ENCODE results near the gene JAKMIP1.

Gene JAKMIP1

DNA sequence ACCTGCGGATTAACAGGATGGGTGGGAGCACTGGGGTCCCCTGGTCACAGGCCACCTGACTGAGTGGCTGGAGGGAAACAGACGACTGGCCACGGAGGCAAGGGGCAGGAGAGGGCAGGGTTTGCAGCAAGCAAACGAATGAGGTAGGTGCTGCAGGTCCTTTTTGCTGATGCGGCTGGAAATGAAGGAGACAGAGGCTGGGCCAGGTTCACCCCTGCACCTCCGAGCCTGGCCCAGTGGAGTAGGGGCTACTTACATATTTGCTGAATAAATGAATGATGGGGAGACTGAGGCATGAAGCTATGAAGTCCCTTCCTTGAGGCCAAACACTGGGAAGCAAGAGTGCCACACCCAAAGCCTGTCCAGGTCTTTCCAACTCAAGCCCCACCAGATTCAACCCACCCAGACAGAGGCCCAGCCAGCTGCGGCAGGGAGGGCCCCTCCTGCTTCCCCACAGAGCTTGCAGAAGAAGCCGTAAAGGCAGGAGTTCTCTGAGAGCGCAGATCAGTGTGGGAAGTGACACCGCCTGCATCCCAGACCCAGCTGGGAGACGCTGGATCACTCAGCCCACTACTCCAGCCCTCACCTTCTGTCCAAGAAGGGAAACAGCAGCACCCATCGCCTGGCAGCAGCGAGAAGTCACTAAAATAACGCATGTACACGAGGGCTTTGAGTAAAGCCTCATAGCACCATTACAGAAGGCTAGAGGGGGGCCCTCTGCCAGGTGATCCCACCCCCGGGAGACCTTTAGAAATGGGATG, 146.0 kb downstream of the JAKMIP1 start:
- Histone ChIP-seq H3K4me2 (ENCODE audit: low read length) (no peak overlapping the region), H3K9ac (no peak overlapping the region), H3K27ac (no peak overlapping the region), H3K79me2 (no peaks in the 10 kb centered on the region), H3K9me3 (ENCODE audit: control insufficient read depth, low read length) (no peaks in the 10 kb centered on the region), H2AFZ (no peak overlapping the region), H3K4me3 (ENCODE audit: low read depth, low read length) (no peak overlapping the region), H3K4me1 (no peaks in the 10 kb centered on the region), H3K36me3 (ENCODE audit: control insufficient read depth, insufficient read depth, low read length) (no peaks in the 10 kb centered on the region), H3K27me3 (ENCODE audit: control insufficient read depth, insufficient read depth, low read length) (no peaks in the 10 kb centered on the region)
- TF ChIP-seq CTCF (IDR thresholded peaks at IDR 0.05), result no peak

DNA sequence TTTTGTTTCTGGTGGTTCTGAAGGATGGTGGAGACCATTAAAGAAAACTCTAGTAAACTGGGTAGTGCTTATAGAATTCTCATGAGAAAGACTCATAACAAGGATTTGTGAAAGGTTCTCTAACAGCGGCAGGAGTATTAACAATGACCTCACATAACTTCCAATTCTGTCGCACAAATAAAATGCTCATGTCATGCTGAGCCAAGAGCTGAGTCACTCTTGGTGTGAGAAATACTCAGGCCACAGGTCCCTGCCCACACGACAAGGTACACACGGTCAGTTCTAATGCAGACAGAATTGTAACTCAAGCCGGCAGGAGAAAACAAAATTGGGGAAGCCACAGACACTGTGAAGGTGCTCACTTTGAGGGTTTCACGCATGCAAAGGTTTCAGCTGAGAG, 147.7 kb downstream of the JAKMIP1 start:
- H3K4me1 ChIP-seq, result no peaks in the 10 kb centered on the region
- no peak overlapping the region for H2AFZ ChIP-seq
- H3K9ac ChIP-seq, result no peak overlapping the region
- H3K4me2 ChIP-seq (ENCODE audit: low read length), result no peak overlapping the region
- no peaks in the 10 kb centered on the region for H3K36me3 ChIP-seq (ENCODE audit: control insufficient read depth, insufficient read depth, low read length)
- no peaks in the 10 kb centered on the region for H3K27me3 ChIP-seq (ENCODE audit: control insufficient read depth, insufficient read depth, low read length)
- no peaks in the 10 kb centered on the region for H3K9me3 ChIP-seq (ENCODE audit: control insufficient read depth, low read length)
- no peak overlapping the region for H3K4me3 ChIP-seq (ENCODE audit: low read depth, low read length)
- no peaks in the 10 kb centered on the region for H3K79me2 ChIP-seq
- H3K27ac ChIP-seq, result no peak overlapping the region
- TF ChIP-seq CTCF (IDR thresholded peaks at IDR 0.05), result no peak

GRCh38 chr4:6050551-6050950, 149.8 kb downstream of the JAKMIP1 start:
- Histone ChIP-seq H3K4me1 (no peaks in the 10 kb centered on the region), H3K9ac (no peak overlapping the region), H3K36me3 (ENCODE audit: control insufficient read depth, insufficient read depth, low read length) (no peaks in the 10 kb centered on the region), H3K9me3 (ENCODE audit: control insufficient read depth, low read length) (no peaks in the 10 kb centered on the region), H2AFZ (no peak overlapping the region), H3K27me3 (ENCODE audit: control insufficient read depth, insufficient read depth, low read length) (no peaks in the 10 kb centered on the region), H3K4me3 (ENCODE audit: low read depth, low read length) (no peak overlapping the region), H3K4me2 (ENCODE audit: low read length) (no peak overlapping the region), H3K27ac (no peak overlapping the region), H3K79me2 (no peaks in the 10 kb centered on the region)
- TF ChIP-seq CTCF (IDR thresholded peaks at IDR 0.05), result no peak

DNA sequence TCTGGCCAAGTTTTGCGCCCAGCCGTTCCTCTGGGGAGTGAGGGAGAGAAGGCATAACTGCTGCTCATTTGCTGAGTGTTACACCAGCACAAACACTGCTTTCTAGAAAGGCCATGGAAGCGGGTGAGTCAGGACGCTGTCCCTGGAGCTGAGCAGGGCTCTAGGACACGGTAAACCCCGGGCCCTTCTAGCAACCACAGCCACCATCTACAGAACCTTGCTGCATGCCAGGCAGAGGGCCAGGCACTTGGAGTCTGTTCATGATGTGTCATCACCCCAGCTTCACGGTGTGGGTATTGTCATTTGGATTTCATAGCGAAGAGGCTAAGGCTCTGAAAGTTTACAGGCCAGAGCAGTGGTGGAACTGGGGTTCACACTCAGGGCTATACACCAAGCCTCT, 150.4 kb downstream of the JAKMIP1 start:
- Histone ChIP-seq H3K9ac (no peak overlapping the region), H3K4me1 (no peaks in the 10 kb centered on the region), H3K27ac (no peak overlapping the region), H3K79me2 (no peaks in the 10 kb centered on the region), H3K4me3 (ENCODE audit: low read depth, low read length) (no peak overlapping the region), H3K9me3 (ENCODE audit: control insufficient read depth, low read length) (no peaks in the 10 kb centered on the region), H3K4me2 (ENCODE audit: low read length) (no peak overlapping the region), H2AFZ (no peak overlapping the region), H3K27me3 (ENCODE audit: control insufficient read depth, insufficient read depth, low read length) (peaks cover 1% of the 10 kb centered on the region), H3K36me3 (ENCODE audit: control insufficient read depth, insufficient read depth, low read length) (no peaks in the 10 kb centered on the region)
- no peak for TF ChIP-seq CTCF (IDR thresholded peaks at IDR 0.05)

- H2AFZ ChIP-seq, result no peak overlapping the region
- H3K27me3 ChIP-seq (ENCODE audit: control insufficient read depth, insufficient read depth, low read length), result peaks cover 2% of the 10 kb centered on the region
- H3K9me3 ChIP-seq (ENCODE audit: control insufficient read depth, low read length), result no peaks in the 10 kb centered on the region
- no peaks in the 10 kb centered on the region for H3K4me1 ChIP-seq
- no peak overlapping the region for H3K27ac ChIP-seq
- H3K36me3 ChIP-seq (ENCODE audit: control insufficient read depth, insufficient read depth, low read length), result no peaks in the 10 kb centered on the region
- H3K9ac ChIP-seq, result no peak overlapping the region
- TF ChIP-seq CTCF (IDR thresholded peaks at IDR 0.05), result no peak
- H3K4me2 ChIP-seq (ENCODE audit: low read length), result no peak overlapping the region
- no peak overlapping the region for H3K4me3 ChIP-seq (ENCODE audit: low read depth, low read length)
- no peaks in the 10 kb centered on the region for H3K79me2 ChIP-seq
Measured at GRCh38 chr4:6049278-6049677, 151.1 kb downstream of the JAKMIP1 start.

All from parathyroid adenoma (tissue), 2 donors.